ENCODE measurements around the gene CCNE1. TPM values are rescaled to one million over a fixed set of nuclear protein-coding genes. Genes with fewer than 3 reads are reported as not detected.

Gene CCNE1
- total RNA-seq, 1 donor, result 10.4 TPM

- no peak for TF ChIP-seq CTCF (IDR thresholded peaks at IDR 0.05; ENCODE audit: insufficient read depth, low read depth, low read length)
- H3K4me3 ChIP-seq (ENCODE audit: low read depth, low read length), result no peak overlapping the region
- DNase-seq (ENCODE audit: low read depth), result no peak
These were observed 42.2 kb downstream of the CCNE1 start for GRCh38 chr19:29854033-29854432.

- DNase-seq (ENCODE audit: low read depth), result no peak
- H3K4me3 ChIP-seq (ENCODE audit: low read depth, low read length), result no peak overlapping the region
- TF ChIP-seq CTCF (IDR thresholded peaks at IDR 0.05; ENCODE audit: insufficient read depth, low read depth, low read length), result no peak
These were observed 43.3 kb downstream of the CCNE1 start for GRCh38 chr19:29855087-29855486.

GRCh38 chr19:29855741-29856500 lies 44.1 kb downstream of the CCNE1 start:
- TF ChIP-seq CTCF (IDR thresholded peaks at IDR 0.05; ENCODE audit: insufficient read depth, low read depth, low read length), result no peak
- no peak for DNase-seq (ENCODE audit: low read depth)
- H3K4me3 ChIP-seq (ENCODE audit: low read depth, low read length), result no peak overlapping the region

GRCh38 chr19:29858000-29858596 lies 46.3 kb downstream of the CCNE1 start:
- TF ChIP-seq CTCF (IDR thresholded peaks at IDR 0.05; ENCODE audit: insufficient read depth, low read depth, low read length), result peak; percentile 57
- no peak for DNase-seq (ENCODE audit: low read depth)
- no peak overlapping the region for H3K4me3 ChIP-seq (ENCODE audit: low read depth, low read length)

- no peak for TF ChIP-seq CTCF (IDR thresholded peaks at IDR 0.05; ENCODE audit: insufficient read depth, low read depth, low read length)
- DNase-seq (ENCODE audit: low read depth), result no peak
- H3K4me3 ChIP-seq (ENCODE audit: low read depth, low read length), result no peak overlapping the region
These were observed 46.8 kb downstream of the CCNE1 start for GRCh38 chr19:29858621-29859020.

- no peak for TF ChIP-seq CTCF (IDR thresholded peaks at IDR 0.05; ENCODE audit: insufficient read depth, low read depth, low read length)
- no peak for DNase-seq (ENCODE audit: low read depth)
- no peak overlapping the region for H3K4me3 ChIP-seq (ENCODE audit: low read depth, low read length)
These were observed 48.7 kb downstream of the CCNE1 start for GRCh38 chr19:29860492-29860891.
